A673 (cell line): ENCODE results near the gene SOD3. TPM values are rescaled to one million over a fixed set of nuclear protein-coding genes. Genes with fewer than 3 reads are reported as not detected.

Experiments
- BruUV-seq: library from RNA; stranded (reverse); fragments of 400-500 nt; replicated peaks from 2 replicates; lab custom pipeline; 2021; lab: Mats Ljungman, UMichigan
- CTCF ChIA-PET: fragments of 300-600 bp; sonication (Branson Sonifier 250); formaldehyde crosslinking; loops from one replicate; lab custom pipeline; 2022; ENCODE audit warnings: antibody characterized with exemption; lab: Charles Lee
- POLR2A ChIA-PET: fragments of 300-600 bp; sonication (Branson Sonifier 250); formaldehyde crosslinking; loops from one replicate; lab custom pipeline; 2022; ENCODE audit warnings: antibody characterized with exemption; ENCODE audit not compliant: low non-redundant PET; lab: Charles Lee
- DNase-seq: peaks from one replicate; pipeline ENCODE4 v3.0.0-alpha.2; 2015; ENCODE audit warnings: low spot score
- H3K27ac ChIP-seq: fragments of 200-600 bp; sonication (generic); 2 replicates; pipeline ENCODE4 v1.5.1; 2016; ENCODE audit warnings: mixed run types, low read depth, mild to moderate bottlenecking, mixed read lengths, antibody characterized with exemption, low read length; ENCODE audit not compliant: poor library complexity, severe bottlenecking
- H3K27me3 ChIP-seq: fragments of 200-600 bp; sonication (generic); replicated peaks from 2 replicates; pipeline ENCODE4 v1.6.1; 2017; ENCODE audit warnings: mixed run types, low read depth, mild to moderate bottlenecking, mixed read lengths, antibody characterized with exemption, low read length; ENCODE audit not compliant: insufficient read depth, poor library complexity
- H3K36me3 ChIP-seq: fragments of 200-600 bp; sonication (generic); 2 replicates; pipeline ENCODE4 v1.6.1; 2016; ENCODE audit warnings: mixed run types, mild to moderate bottlenecking, mixed read lengths, antibody characterized with exemption, low read length; ENCODE audit not compliant: insufficient read depth, poor library complexity, severe bottlenecking
- H3K4me1 ChIP-seq: fragments of 200-600 bp; sonication (generic); 2 replicates; pipeline ENCODE4 v1.6.1; 2017; ENCODE audit warnings: mixed run types, mild to moderate bottlenecking, mixed read lengths, antibody characterized with exemption, low read length; ENCODE audit not compliant: insufficient read depth, poor library complexity, severe bottlenecking
- H3K4me3 ChIP-seq: fragments of 200-600 bp; sonication (generic); 2 replicates; pipeline ENCODE4 v1.5.1; 2016; ENCODE audit warnings: low read depth, mixed run types, mild to moderate bottlenecking, mixed read lengths, low read length; ENCODE audit not compliant: poor library complexity, severe bottlenecking
- H3K9me3 ChIP-seq: fragments of 200-600 bp; sonication (generic); 2 replicates; pipeline ENCODE4 v1.6.1; 2016; ENCODE audit warnings: mixed run types, low read depth, mild to moderate bottlenecking, mixed read lengths, antibody characterized with exemption, low read length; ENCODE audit not compliant: poor library complexity, severe bottlenecking
- CTCF ChIP-seq: fragments of 300-800, 200-600 bp; sonication (generic); conservative IDR thresholded peaks from 2 replicates; pipeline ENCODE4 v1.5.1; 2017; ENCODE audit warnings: low read depth, mild to moderate bottlenecking, antibody characterized with exemption, low read length, moderate library complexity, mixed read lengths
- EZH2 ChIP-seq: fragments of 200-600 bp; sonication (generic); IDR thresholded peaks from 2 replicates; pipeline ENCODE4 v1.6.1; 2017; ENCODE audit warnings: borderline replicate concordance, low read depth, mild to moderate bottlenecking, mixed read lengths, antibody characterized with exemption, low read length; ENCODE audit not compliant: poor library complexity, severe bottlenecking
- intact Hi-C: fragments of 100-400 bp; cut with micrococcal nuclease; formaldehyde crosslinking; loops from one replicate; pipeline ENCODE4 v1.10.0; 2022; ENCODE audit not compliant: unreplicated experiment
- total RNA-seq: library from RNA; stranded (reverse); gene quantifications from 2 replicates; pipeline ENCODE4 v1.2.3, GENCODE V29; 2021

SOD3 gene
- total RNA-seq, 1 experiment from 2014 or later = not detected

DNA sequence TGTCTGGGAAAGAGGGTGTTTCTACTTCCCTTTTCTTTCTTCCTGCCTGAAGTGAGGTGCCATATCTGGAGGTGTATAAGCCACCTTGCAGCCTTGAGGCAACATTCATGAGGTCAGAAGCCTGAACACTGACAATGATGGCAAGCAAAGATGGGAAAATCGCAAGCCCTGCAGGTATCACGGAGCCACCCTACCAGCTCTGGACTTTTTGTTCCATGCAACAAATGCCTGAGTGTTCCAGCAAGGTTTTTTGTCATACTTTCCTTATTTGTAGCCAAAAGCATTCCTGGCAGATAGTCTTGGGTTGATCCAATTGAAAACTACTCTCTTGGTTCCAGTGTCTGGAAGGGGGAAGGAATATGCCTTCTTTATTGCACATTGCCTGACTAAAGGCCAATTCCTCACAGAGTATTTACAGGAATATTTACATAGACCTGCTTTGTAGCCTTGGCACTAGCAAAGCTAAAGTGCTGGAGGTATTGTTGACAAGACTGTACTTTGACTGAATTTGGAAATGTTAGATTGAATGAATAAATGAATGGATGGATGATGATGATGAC lies 14.4 kb upstream of the SOD3 start:
- H3K4me1 ChIP-seq = peaks cover 22% of the 10 kb centered on the region
- TF ChIP-seq EZH2 = no peak
- no peak for TF ChIP-seq CTCF
- H3K36me3 ChIP-seq = no peaks in the 10 kb centered on the region
- DNase-seq = no peak
- H3K4me3 ChIP-seq = no peak overlapping the region
- H3K27ac ChIP-seq = no peak overlapping the region
- ChIA-PET POLR2A (no interaction called here), CTCF (no interaction called here)
- H3K9me3 ChIP-seq = no peaks in the 10 kb centered on the region
- intact Hi-C loops = no loop called here
- no TSS peak for BruUV-seq
- H3K27me3 ChIP-seq = no peaks in the 10 kb centered on the region

DNA sequence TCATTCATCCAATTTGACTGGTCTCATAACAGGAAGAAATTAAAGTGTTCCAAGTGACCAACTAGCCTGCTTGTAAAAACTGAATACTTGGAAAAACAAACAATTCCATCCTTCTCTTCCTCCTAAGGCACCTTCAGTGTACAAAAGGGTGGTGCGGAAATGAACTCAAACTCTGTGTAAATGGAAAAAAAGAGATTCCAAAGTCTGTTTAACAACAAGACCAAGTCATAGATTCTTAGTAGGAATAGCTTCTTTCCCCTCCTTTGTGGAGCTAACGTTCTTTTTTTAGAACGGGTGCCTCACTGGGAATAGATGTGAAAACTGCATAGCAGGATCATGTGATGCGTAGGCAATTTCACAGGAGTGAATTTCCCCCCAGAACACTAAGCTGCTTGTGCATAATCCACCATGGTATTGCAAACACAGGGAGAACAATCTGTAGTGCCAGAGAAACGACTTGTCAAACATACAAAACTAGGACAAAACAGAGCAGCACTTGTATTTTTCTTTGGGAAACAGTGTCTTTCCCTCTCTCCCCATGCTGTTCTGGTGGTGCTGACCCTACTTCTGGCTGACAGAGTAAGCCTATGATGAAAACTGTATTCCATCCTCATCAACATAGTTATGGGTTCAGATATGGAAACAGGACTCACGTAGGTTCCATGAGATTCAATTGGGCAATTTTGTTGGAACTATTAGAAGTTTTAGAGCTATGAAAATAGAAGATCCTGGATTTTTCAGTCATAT lies 13.2 kb upstream of the SOD3 start:
- Histone ChIP-seq H3K27me3 (no peaks in the 10 kb centered on the region), H3K27ac (no peak overlapping the region), H3K36me3 (no peaks in the 10 kb centered on the region), H3K4me3 (no peak overlapping the region), H3K9me3 (no peaks in the 10 kb centered on the region), H3K4me1 (peaks cover 17% of the 10 kb centered on the region)
- ChIA-PET CTCF (no interaction called here), POLR2A (no interaction called here)
- no TSS peak for BruUV-seq
- no peak for DNase-seq
- TF ChIP-seq EZH2 = no peak
- intact Hi-C loops = no loop called here

GRCh38 chr4:24783506-24783905 lies 11.9 kb upstream of the SOD3 start:
- no peaks in the 10 kb centered on the region for H3K36me3 ChIP-seq
- BruUV-seq = no TSS peak
- H3K9me3 ChIP-seq = no peaks in the 10 kb centered on the region
- H3K27ac ChIP-seq = no peak overlapping the region
- intact Hi-C loops = no loop called here
- H3K4me1 ChIP-seq = peaks cover 5% of the 10 kb centered on the region
- ChIA-PET POLR2A (no interaction called here), CTCF (no interaction called here)
- no peak overlapping the region for H3K4me3 ChIP-seq
- no peaks in the 10 kb centered on the region for H3K27me3 ChIP-seq
- DNase-seq = no peak
- TF ChIP-seq CTCF = no peak
- no peak for TF ChIP-seq EZH2
